Astrocyte (in vitro differentiated cells and primary cell): ENCODE data around the gene FLT3. TPM values are rescaled to one million over a fixed set of nuclear protein-coding genes. Genes with fewer than 3 reads are reported as not detected.

Source experiments
- DNase-seq: peaks from one replicate; pipeline ENCODE4 v3.0.0-alpha.2; 2010; ENCODE audit warnings: low read depth
- FAIRE-seq: peaks from 2 replicates; lab custom pipeline; 2011; peaks lifted over from hg19 to GRCh38; lab: Jason Lieb, UNC
- H2AFZ ChIP-seq: 2 replicates; pipeline ENCODE4 v1.6.0; 2012; ENCODE audit warnings: low read depth, low read length, inconsistent platforms
- H3K27ac ChIP-seq: 2 replicates; pipeline ENCODE4 v1.5.1; 2011; ENCODE audit warnings: low read depth, low read length, inconsistent platforms
- H3K27me3 ChIP-seq: 2 replicates; pipeline ENCODE4 v1.6.0; 2011; ENCODE audit warnings: low read length, inconsistent platforms; ENCODE audit not compliant: insufficient read depth
- H3K36me3 ChIP-seq: 2 replicates; pipeline ENCODE4 v1.5.1; 2011; ENCODE audit warnings: low read length, inconsistent platforms; ENCODE audit not compliant: insufficient read depth
- H3K4me1 ChIP-seq: 2 replicates; pipeline ENCODE4 v1.5.1; 2011; ENCODE audit warnings: low read length, inconsistent platforms; ENCODE audit not compliant: insufficient read depth
- H3K4me2 ChIP-seq: 2 replicates; pipeline ENCODE4 v1.6.0; 2012; ENCODE audit warnings: low read length, inconsistent platforms
- H3K4me3 ChIP-seq: 2 replicates; pipeline ENCODE4 v1.5.1; 2011; ENCODE audit warnings: low read depth, mild to moderate bottlenecking, low read length, inconsistent platforms; ENCODE audit not compliant: insufficient read depth
- H3K79me2 ChIP-seq: 2 replicates; pipeline ENCODE4 v1.6.0; 2012; ENCODE audit warnings: mild to moderate bottlenecking, low read length, inconsistent platforms; ENCODE audit not compliant: insufficient read depth
- H3K9ac ChIP-seq: 2 replicates; pipeline ENCODE4 v1.6.0; 2012; ENCODE audit warnings: mild to moderate bottlenecking, low read length, inconsistent platforms
- H3K9me3 ChIP-seq: 2 replicates; pipeline ENCODE4 v1.5.1; 2012; ENCODE audit warnings: low read depth, mild to moderate bottlenecking, low read length, inconsistent platforms; ENCODE audit not compliant: insufficient read depth
- H4K20me1 ChIP-seq: 2 replicates; pipeline ENCODE4 v1.6.0; 2012; ENCODE audit warnings: low read length, inconsistent platforms; ENCODE audit not compliant: insufficient read depth
- H3K27ac Mint-ChIP-seq: one replicate; pipeline ENCODE4 v1.8.0; 2021; ENCODE audit warnings: mild to moderate bottlenecking, mixed read lengths; ENCODE audit not compliant: unreplicated experiment
- H3K27me3 Mint-ChIP-seq: one replicate; pipeline ENCODE4 v1.8.0; 2021; ENCODE audit warnings: low read depth, mixed read lengths; ENCODE audit not compliant: unreplicated experiment
- H3K36me3 Mint-ChIP-seq: one replicate; pipeline ENCODE4 v1.8.0; 2021; ENCODE audit warnings: low read depth, mixed read lengths; ENCODE audit not compliant: unreplicated experiment
- H3K4me1 Mint-ChIP-seq: one replicate; pipeline ENCODE4 v1.8.0; 2021; ENCODE audit warnings: low read depth, mixed read lengths; ENCODE audit not compliant: unreplicated experiment
- H3K4me3 Mint-ChIP-seq: one replicate; pipeline ENCODE4 v1.8.0; 2021; ENCODE audit warnings: mild to moderate bottlenecking, moderate library complexity, mixed read lengths; ENCODE audit not compliant: unreplicated experiment
- H3K9me3 Mint-ChIP-seq: one replicate; pipeline ENCODE4 v1.8.0; 2021; ENCODE audit warnings: mild to moderate bottlenecking, mixed read lengths; ENCODE audit not compliant: unreplicated experiment
- CTCF ChIP-seq: IDR thresholded peaks from 2 replicates; pipeline ENCODE4 v1.5.1; 2011; ENCODE audit warnings: low read depth, mild to moderate bottlenecking, inconsistent platforms, low read length, moderate library complexity; ENCODE audit not compliant: insufficient read depth
- EZH2 ChIP-seq: IDR thresholded peaks from 2 replicates; pipeline ENCODE4 v1.6.1; 2012; ENCODE audit warnings: mild to moderate bottlenecking, low read length, inconsistent platforms; ENCODE audit not compliant: insufficient read depth
- total RNA-seq: library from RNA; stranded (reverse); gene quantifications from 2 replicates; pipeline ENCODE4 v1.2.1, GENCODE V29; 2021

FLT3 gene
- total RNA-seq, 1 donor from 2014 or later, result not detected

GRCh38 chr13:28058866-28059613, 41.3 kb downstream of the FLT3 start:
- H4K20me1 ChIP-seq, result no peaks in the 10 kb centered on the region
- H3K9ac ChIP-seq, result no peak overlapping the region
- no peaks in the 10 kb centered on the region for H3K4me1 ChIP-seq
- H3K27me3 ChIP-seq, result no peaks in the 10 kb centered on the region
- H3K9me3 ChIP-seq, result no peaks in the 10 kb centered on the region
- FAIRE-seq, result no peak
- no peaks in the 10 kb centered on the region for H3K36me3 ChIP-seq
- Mint-ChIP-seq H3K27ac (no peak overlapping the region), H3K36me3 (no peaks in the 10 kb centered on the region), H3K4me3 (no peak overlapping the region), H3K9me3 (peaks cover 3% of the 10 kb centered on the region), H3K4me1 (no peaks in the 10 kb centered on the region), H3K27me3 (peaks cover 7% of the 10 kb centered on the region)
- no peak overlapping the region for H2AFZ ChIP-seq
- TF ChIP-seq CTCF, result peak; percentile 28
- no peak for TF ChIP-seq EZH2
- no peak for DNase-seq
- H3K4me3 ChIP-seq, result no peak overlapping the region
- H3K4me2 ChIP-seq, result no peak overlapping the region
- H3K79me2 ChIP-seq, result no peaks in the 10 kb centered on the region
- H3K27ac ChIP-seq, result no peak overlapping the region

GRCh38 chr13:28056970-28057712, 43.2 kb downstream of the FLT3 start:
- H3K9me3 Mint-ChIP-seq, result no peaks in the 10 kb centered on the region
- Histone ChIP-seq H3K4me3 (no peak overlapping the region), H3K4me1 (no peaks in the 10 kb centered on the region), H3K36me3 (no peaks in the 10 kb centered on the region), H3K9ac (no peak overlapping the region), H3K27ac (no peak overlapping the region), H3K79me2 (no peaks in the 10 kb centered on the region), H4K20me1 (no peaks in the 10 kb centered on the region), H3K27me3 (no peaks in the 10 kb centered on the region), H3K4me2 (no peak overlapping the region), H3K9me3 (no peaks in the 10 kb centered on the region), H2AFZ (no peak overlapping the region)
- no peaks in the 10 kb centered on the region for H3K36me3 Mint-ChIP-seq
- no peak overlapping the region for H3K27ac Mint-ChIP-seq
- no peaks in the 10 kb centered on the region for H3K4me1 Mint-ChIP-seq
- TF ChIP-seq EZH2, result no peak
- no peak for TF ChIP-seq CTCF
- FAIRE-seq, result no peak
- H3K4me3 Mint-ChIP-seq, result no peak overlapping the region
- no peak for DNase-seq
- H3K27me3 Mint-ChIP-seq, result peaks cover 7% of the 10 kb centered on the region

GRCh38 chr13:28056426-28056825, 44.0 kb downstream of the FLT3 start:
- H2AFZ ChIP-seq, result no peak overlapping the region
- no peak overlapping the region for H3K4me3 ChIP-seq
- no peaks in the 10 kb centered on the region for H3K36me3 ChIP-seq
- no peaks in the 10 kb centered on the region for H3K27me3 ChIP-seq
- H3K9ac ChIP-seq, result no peak overlapping the region
- no peak for DNase-seq
- no peaks in the 10 kb centered on the region for H3K79me2 ChIP-seq
- no peak overlapping the region for H3K27ac ChIP-seq
- no peaks in the 10 kb centered on the region for H4K20me1 ChIP-seq
- TF ChIP-seq CTCF (no peak), EZH2 (no peak)
- Mint-ChIP-seq H3K4me3 (no peak overlapping the region), H3K9me3 (no peaks in the 10 kb centered on the region), H3K4me1 (no peaks in the 10 kb centered on the region), H3K36me3 (no peaks in the 10 kb centered on the region), H3K27me3 (peaks cover 7% of the 10 kb centered on the region), H3K27ac (no peak overlapping the region)
- H3K9me3 ChIP-seq, result no peaks in the 10 kb centered on the region
- FAIRE-seq, result no peak
- no peaks in the 10 kb centered on the region for H3K4me1 ChIP-seq
- no peak overlapping the region for H3K4me2 ChIP-seq
